RKO (cell line): Measurements from ENCODE around the gene YTHDC2.
A peak's percentile ranks its signal among the peaks of the same experiment; 100 is the strongest.
"Not testable (repeated sequence)": the region's sequence is repeated elsewhere in the genome, so short reads cannot be mapped to it uniquely, and the experiment has no call there.

Experiments used
- DNase-seq: peaks from one replicate; pipeline ENCODE4 v3.0.0-alpha.2; 2016; ENCODE audit warnings: low spot score

Gene YTHDC2

DNA sequence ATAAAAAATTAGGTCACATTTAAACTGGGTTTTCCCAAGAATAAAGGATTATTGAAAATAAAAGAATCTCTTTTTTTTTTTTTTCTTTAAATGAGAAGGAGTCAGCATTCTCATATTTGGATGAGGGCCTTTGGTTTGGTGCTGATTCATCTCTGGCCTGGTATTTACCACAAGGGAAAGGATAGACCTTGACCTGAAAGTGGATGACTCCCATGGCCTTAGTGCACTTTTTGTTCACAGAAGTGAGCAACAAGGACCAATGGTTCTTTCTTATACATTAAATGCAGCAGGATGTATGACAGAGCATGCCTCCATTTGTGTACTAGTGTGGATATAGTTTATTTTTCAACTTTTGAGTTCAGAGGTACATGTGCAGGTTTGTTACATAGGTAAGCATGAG, 6.9 kb downstream of the YTHDC2 start:
- peak; percentile 44 for DNase-seq

DNA sequence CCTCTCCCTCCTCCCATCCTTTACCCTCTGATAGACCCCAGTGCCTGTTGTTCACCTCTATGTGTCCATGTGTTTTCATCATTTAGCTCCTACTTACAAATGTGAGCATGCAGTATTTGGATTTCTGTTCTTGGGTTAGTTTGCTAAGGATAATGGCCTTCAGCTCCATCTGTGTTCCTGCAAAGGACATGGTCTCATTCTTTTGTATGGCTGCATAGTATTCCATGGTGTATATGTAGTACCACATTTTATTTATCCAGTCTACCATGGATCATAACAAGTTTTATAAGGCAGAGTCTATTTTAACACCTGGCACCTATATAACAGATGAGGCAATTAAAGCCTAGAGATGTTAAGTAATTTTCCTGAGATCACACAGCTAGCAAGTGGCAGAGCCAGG, 7.4 kb downstream of the YTHDC2 start:
- no peak for DNase-seq

DNA sequence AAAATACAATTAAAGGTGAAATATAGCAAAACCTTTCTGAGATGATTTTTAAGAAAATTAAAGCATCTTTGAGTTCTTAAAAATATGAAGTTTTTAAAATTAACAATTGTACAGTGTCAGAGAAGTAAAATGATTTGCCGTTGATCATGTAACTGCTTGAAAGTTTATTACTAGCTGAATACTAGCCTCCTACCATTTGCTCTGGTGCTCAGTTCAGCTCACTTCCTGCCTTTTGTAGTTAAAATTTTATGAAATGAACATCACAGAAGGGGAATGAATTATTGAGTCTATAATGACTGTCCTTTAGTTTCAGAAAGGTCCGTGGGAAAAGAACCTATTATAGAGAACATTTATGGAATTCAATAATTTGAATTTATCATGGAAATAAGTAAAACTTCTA, 9.7 kb downstream of the YTHDC2 start:
- no peak for DNase-seq

DNA sequence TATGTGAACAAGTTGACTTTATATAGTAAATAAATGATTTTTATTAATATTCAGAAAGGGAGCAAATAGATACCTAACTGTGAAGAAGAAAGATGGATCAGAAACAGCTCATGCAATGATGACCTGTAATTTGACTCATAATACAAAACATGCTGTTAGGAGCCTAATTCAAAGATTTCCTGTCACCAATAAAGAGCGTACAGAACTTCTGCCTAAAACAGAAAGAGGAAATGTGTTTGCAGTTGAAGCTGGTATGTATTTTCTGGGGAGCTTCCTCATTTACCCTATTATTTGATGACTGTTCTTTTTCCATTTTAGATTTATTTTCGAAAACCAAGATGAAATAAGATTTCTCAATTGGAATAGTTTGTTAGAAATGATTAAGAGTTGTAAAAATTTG, 11.4 kb downstream of the YTHDC2 start:
- DNase-seq = no peak

DNA sequence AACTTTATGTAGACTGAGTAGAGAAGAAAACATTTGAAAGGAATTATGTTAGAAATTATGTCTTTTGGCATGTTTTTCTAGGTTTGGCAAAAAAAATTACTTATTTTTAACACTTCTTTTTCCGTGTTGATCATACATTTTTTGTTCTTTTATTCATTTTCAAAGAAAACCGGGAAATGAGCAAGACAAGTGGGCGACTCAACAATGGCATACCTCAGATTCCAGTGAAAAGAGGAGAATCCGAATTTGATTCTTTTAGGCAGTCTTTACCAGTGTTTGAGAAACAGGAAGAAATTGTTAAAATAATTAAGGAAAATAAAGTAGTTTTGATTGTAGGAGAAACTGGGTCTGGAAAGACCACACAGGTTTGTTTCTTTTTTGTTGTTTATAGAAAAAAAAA, 12.9 kb downstream of the YTHDC2 start:
- DNase-seq = no peak

DNA sequence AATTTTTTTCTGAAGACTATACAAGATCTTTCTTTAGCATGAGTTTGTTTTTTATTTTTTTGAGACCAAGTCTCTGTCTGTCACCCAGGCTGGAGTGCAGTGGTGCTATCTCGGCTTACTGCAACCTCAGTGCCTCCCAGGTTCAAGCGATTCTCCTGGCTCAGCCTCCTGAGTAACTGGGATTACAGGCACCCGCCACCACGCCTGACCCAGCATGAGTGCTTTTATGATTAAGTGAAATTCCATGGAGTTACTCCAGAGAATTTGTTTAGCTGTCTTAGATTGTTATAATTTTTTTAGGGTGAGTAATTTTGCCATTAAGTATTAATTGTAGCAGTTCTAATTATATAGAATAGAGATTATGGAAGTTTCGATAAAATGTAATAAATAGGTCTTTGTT, 14.3 kb downstream of the YTHDC2 start:
- DNase-seq = no peak

DNA sequence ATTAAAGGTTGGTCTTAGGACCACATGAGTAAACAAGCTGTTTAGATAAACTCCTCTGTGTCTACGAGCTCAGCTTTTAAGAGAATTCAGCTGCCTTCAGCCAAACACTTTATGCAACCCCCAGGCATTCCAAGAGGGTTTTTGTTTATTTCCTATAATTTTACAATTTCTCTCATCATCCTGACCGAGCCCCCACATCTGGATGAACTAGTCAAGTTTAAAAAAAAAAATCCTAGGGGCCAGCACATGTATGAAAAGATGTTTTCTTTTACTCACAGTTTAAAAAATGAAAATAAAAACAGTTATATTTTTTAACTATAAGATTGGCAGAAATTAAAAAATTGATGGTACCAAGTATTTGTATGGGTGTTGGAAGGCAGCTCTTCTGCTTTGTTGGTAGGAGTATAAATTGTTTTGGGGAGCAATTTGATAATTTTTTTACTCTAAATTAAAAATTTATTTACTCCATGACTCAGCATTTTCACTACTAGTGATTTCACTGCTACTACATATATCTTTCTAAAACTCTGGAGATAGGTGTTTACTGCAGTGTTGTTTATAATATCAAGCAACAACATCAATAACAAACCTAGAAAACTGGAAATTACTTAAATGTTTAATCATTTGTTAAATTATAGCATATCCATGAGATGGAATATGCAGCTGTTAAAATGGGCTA, 18.1 kb downstream of the YTHDC2 start:
- DNase-seq = no peak

DNA sequence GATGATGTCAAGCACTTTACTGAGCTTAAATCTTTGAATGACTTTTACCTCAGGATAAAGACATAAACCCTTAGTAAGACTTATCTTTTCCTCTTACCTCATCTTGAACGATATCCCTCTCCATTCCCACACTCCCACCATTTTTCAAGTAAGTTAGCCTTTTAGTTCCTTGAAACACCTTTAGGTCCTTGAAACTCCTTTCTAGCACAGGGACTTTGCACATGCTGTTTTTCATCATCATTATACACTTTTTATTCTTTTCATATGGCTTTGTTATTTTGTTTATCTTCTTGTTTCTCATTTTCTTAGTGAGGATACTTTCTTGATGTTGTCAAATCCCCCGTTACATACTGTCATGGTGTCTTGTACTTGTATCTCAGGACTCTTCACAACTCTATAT, 24.8 kb downstream of the YTHDC2 start:
- no peak for DNase-seq

DNA sequence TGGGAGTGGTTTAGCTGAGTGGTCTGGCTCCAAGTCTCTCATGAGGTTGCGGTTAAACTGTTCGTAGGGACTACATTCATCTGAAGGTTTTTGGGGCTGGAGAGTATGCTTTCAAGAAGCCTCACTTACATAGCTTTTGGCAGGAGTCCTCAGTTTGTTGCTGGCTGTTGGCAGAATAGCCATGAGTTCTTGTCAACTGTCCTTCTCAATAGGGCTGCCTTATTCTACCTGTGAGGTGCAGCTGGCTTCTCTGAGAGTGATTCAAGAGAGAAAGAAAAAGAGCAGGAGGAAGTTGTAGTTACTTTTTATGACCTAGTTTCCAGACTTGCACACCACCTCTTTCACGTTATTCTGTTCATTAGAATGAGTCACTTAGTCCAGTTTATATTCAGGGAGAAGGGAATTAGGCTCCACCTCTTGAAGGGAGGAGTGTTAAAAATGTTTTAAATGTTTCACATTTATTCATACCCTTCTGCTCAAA, 33.2 kb downstream of the YTHDC2 start:
- DNase-seq = no peak

DNA sequence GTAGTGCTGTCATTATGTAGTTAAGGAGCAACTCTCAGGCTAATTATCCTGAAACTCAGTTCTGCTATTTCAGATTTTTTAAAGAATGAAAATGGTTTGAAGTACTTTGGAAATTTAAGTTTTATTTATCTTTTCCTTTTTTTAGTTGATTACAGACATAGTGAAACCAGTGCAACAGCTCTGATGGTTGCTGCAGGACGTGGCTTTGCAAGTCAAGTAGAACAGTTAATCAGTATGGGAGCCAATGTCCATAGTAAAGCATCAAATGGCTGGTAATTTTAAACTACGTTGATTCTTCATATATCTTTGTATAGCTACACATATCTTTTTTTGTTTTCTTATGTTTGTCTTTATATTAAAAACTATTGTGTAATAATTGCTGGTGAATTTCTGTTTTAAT, 34.9 kb downstream of the YTHDC2 start:
- DNase-seq = no peak

DNA sequence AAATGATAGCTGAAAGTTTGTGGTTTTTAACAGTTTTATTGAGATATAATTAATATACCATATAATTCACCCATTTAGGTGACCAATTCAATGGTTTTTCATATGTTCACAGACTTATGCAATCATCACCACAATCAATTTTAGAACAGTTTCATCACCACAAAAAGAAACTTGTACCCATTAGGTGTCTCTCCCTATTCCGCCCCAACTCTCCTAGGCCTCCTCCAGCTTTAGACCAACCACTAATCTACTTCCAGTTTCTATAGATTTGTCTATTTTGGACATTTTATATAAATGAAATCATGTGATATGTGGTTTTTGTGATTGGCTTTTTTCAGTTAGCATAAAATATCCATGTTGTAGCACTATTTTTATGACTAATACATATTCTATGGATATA, 38.6 kb downstream of the YTHDC2 start:
- no peak for DNase-seq

DNA sequence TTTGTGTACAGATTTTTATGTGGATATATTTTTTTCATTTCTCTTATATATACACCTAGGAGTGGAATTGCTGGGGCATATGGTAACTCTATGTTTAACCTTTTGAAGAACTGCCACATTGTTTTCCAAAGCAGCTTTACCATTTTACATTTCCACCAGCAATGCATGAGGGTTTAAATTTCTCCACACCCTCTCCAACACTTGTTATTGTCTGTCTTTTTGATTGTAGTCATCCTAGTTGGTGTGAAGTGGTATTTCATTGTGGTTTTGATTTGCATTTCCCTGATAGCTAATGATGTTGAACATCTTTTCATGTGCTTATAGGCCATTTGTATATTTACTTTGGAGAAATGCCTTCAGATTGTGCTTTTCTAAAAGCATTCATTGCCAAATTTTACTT, 39.1 kb downstream of the YTHDC2 start:
- DNase-seq = no peak

DNA sequence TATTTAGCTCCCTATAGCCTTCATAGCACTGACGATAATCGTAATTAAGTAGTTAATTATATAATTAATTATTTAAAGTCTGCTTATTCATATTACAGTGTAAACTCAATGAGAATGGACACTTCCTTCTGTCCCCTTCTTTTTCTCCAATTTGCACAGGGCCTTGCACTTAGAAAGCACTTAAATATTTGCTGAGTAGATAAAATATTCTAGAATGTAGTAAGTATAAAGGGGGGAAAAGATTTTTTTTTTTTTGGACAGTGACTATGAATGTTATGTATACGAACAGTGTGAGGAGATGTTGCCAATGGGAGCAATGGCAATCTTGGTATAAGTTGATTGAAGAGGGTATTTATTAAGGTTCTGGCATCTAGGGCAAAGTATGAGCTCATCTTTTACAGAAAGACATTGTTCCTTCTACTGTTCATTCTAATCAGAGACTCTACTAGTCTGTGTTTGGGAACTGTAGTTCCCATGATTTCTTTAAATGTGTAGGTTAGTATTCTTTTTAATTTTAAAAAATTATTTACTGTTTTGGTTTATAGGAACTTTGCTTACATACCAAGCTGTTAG, 49.4 kb downstream of the YTHDC2 start:
- no peak for DNase-seq

DNA sequence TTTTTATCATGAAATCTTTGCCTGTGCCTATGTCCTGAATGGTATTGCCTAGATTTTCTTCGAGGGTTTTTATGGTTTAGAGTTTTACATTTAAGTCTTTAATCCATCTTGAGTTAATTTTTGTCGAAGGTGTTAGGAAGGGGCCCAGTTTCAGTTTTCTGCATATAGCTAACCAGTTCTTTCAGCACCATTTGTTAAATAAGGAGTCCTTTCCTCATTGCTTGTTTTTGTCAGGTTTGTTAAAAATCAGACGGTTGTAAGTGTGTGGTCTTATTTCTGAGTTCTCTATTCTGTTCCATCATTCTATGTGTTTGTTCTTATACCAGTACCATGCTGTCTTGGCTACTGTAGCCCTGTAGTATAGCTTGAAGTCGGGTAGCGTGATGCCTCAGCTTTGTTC, 55.9 kb downstream of the YTHDC2 start:
- no peak for DNase-seq

DNA sequence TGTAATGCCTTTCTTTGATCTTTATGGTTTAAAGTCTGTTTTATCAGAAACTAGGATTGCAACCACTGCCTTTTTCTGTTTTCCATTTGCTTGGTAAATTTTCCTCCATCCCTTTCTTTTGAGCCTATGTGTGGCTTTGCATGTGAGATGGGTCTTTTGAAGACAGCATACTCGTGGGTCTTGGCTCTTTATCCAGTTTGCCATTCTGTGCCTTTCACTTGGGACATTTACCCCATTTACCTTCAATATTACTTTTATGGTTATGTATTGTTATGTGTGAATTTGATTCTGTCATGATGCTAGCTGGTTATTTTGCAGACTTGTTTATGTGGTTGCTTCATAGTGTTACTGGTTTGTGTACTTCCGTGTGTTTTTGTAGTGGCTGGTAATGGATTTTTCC, 59.2 kb downstream of the YTHDC2 start:
- DNase-seq = no peak

DNA sequence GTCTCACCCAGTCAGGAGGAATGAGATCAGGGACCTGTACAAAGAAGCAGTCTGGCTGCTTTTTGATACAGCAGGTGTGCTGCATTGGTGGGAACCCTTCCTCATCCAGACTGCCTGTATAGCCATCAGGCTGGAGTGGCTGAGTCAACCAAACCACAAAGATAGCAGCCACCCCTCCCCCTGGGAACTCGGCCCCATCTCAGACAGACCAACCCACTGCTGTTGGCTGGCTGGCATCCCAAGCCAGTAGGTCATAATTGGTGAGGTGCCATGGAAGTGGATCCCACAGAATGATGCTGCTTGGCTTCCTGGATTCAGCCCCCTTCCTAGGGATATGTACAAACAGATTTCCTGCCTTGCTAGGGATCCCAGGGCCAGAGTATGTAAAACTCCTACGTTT, 60.9 kb downstream of the YTHDC2 start:
- no peak for DNase-seq

DNA sequence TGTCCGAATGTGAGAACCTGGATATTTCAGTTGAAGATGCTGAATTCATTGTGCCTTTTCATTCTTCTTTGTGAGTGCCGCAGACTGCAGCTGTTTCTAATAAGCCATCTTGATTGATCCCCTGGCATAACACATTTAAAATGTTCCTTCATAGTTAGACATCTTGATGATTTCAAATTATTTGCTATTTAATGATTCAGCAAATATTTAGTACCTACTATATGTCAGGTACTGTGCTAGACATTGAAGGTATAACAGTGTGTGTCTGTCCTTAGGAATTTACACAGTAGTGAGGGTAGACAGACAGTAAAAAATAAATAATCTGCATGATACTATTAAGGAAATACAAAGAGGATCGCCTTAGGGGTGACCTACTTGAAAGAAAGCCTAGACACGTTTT, 61.6 kb downstream of the YTHDC2 start:
- no peak for DNase-seq

DNA sequence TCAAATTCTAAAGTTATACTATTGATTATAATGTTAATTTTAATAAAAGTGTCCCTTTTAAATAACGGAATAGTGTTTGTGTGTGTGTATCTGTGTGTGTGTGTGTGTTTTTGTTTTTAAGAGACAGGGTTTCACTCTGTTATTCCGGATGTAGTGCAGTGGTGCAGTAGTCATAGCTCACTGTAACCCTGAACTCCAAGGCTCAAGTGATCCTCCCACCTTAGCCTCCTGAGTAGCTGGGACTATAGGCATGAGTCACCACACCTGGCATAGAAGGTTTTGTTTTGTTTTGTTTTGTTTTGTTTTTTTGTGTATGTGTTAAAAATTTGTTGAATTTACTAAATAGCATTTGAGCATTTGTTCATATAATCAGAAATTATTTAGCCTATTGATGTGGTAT, 64.6 kb downstream of the YTHDC2 start:
- DNase-seq = no peak

DNA sequence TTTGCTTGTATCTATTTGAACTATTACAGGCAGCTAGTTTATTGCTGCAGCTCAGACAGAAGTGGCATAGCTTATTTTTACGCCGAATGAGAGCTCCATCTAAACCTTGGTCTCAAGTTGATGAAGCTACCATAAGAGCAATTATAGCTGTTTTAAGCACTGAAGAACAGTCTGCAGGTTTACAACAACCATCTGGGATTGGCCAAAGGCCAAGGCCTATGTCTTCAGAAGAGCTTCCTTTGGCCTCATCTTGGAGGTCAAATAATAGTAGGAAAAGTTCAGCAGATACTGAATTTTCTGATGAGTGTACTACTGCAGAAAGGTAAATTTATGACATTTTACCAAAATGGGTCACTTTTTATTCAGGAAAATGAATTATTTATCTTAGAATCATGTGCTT, 67.9 kb downstream of the YTHDC2 start:
- DNase-seq = no peak

DNA sequence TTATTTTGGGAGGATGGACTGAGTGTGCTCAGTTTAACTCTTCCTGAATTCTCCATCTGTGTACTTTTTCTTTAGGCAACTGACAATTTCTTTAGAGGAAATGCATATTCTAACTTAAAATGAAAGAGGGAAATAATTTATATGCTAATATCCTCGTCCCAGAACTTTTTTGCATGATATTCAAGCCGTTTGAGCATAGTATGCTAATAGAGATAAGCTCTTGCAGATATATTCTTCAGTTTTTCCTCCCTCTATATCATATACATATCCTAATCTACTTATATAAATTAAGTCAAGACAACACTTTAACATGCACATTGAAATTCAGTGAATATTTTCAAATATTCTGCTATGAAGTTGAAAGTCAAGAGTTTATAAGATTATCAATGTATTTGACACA, 84.7 kb downstream of the YTHDC2 start:
- no peak for DNase-seq

DNA sequence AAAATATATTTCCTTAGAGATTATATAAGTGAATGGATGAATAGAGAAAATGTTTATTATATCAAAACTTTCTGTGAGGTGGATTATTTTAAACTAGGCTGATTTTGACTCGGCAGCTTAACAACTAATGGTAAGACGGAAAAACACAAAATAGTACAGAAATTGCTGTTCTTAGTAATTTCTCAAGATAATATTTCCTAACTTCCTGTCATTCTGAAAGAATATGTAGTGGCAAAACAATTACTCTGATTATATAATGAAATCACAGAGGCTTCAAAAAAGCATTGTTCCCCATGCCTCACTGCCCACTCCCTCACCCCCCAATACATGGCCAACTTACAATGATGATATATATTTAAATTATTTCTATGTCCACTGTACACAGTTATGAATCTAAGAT, 85.4 kb downstream of the YTHDC2 start:
- no peak for DNase-seq

DNA sequence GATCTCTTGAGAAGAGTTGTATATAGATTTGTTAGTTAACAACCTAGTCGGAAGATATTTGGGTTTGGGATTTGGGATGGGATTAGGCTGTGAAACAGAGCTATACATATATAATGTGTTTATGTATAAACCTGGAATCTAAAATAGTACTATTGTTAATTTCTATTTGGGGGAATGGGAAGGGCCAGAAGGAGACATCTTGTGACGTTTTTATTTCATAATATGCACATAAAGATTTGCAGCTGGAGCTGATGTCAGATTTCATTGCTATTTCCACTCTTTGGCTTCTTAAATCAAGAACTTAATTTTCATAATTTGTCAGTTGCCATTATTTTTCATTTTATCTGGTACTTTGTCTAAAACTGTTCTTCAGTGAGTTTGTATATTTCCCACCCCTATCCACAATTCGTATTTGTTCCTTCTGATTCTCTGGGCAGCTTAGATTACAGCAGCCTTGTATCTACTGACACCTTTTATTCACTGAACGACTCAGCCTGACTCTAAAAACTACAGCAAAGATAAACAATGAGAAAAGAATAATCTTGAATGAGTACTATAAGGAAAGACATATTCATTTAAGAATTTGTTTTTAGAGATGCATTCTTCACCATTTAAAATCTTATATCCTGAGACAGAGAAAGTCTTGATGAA, 86.9 kb downstream of the YTHDC2 start:
- DNase-seq = no peak

DNA sequence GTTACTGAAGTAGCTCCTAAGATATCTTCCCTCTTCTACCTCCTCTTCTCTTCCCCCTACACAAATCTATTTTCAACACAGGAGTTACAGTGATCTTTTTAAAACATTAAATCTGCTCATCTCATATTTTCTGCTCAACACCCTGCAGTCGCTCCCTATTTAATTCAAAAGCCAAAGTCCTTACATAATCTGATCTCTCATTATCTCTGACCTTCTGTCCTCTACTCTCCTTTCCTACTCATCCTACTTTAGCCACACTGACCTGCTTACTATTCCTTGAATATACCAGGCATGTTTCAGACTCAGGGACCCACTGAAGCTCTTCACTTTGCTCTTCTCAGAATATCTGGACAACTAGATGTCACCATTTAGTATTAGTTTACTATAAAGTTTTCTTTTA, 87.9 kb downstream of the YTHDC2 start:
- DNase-seq = no peak

DNA sequence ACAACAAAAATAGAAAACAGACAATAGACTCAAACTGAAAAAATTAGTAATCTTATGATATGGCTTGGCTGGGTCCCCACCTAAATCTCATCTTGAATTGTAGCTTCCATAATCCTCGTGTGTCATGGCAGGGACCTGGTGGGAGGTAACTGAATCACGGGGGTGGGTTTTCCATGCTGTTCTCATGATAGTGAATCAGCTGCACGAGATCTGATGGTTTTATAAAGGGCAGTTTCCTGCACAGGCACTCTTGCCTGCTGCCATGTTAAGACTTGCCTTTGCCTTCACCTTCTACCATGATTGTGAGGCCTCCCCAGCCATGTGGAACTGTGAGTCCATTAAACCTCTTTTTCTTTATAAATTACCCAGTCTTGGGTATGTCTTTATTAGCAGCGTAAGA, 89.8 kb downstream of the YTHDC2 start:
- DNase-seq = not testable (repeated sequence)
